NOMO-1 treated with dmso at 0.1 percent for 144 hours (cell line): Measurements from ENCODE around the gene ZEB2.

ENCODE experiments used
- DNase-seq: peaks from one replicate; lab custom pipeline; 2025; ENCODE audit not compliant: unreplicated experiment; lab: John Stamatoyannopoulos, UW

The ZEB2 gene

DNA sequence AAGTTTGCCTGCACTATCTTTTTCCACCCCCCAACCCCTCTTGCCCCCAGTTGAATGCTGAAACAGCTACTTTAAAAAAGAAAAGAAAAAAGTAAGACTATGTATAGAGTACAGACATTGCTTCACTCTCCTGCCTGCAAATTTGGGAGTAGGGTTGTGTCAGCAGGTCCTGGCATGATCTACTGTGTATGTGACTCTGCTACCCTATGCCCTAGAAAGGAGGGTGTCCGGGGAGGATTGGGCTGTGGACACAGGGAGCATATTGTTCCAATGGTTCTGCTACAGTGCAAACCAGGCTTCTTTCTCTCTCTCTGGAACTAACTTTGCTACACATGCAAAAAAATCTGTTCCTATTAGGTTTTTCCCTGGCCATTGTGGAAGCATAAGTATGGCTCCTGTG lies 9.9 kb upstream of the ZEB2 start:
- no peak for DNase-seq

DNA sequence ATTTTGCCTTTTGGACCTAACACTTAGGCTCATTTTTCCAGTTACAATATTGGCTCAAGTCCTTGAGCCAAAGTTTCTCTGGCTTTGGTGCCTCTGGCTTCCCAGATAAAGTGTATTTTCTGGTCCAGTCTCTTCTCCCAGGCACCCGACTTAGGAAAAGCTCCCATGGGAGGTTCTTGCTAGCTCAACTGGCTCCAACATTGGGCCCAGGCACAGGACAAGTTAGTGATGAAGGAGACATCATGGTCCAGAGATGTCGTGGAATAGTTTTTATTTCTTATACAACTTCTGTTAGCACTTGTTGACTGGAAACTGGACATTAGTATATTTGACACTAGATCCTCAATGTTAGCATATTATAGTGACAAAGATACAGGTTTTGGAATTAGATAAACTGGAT lies 8.2 kb upstream of the ZEB2 start:
- DNase-seq: no peak

DNA sequence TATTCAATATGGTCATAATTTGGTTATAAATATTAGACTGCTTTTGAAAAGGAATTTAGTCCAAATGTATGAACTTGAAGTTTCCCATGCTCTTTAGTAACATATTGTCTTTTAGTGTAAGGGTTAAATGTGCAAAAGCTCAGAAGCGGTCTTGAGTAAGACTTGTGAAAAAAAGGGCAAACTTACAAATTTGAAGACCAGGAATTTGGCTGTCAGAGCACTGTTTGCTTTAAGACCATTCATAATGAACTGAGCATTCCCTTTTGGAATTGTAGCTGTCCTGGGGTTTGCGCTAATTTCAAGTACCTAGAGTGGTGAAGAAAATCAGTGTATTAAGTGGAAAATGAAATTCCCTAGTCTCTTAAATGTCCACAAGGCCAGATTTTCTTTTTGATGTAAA lies 6.9 kb upstream of the ZEB2 start:
- no peak for DNase-seq

DNA sequence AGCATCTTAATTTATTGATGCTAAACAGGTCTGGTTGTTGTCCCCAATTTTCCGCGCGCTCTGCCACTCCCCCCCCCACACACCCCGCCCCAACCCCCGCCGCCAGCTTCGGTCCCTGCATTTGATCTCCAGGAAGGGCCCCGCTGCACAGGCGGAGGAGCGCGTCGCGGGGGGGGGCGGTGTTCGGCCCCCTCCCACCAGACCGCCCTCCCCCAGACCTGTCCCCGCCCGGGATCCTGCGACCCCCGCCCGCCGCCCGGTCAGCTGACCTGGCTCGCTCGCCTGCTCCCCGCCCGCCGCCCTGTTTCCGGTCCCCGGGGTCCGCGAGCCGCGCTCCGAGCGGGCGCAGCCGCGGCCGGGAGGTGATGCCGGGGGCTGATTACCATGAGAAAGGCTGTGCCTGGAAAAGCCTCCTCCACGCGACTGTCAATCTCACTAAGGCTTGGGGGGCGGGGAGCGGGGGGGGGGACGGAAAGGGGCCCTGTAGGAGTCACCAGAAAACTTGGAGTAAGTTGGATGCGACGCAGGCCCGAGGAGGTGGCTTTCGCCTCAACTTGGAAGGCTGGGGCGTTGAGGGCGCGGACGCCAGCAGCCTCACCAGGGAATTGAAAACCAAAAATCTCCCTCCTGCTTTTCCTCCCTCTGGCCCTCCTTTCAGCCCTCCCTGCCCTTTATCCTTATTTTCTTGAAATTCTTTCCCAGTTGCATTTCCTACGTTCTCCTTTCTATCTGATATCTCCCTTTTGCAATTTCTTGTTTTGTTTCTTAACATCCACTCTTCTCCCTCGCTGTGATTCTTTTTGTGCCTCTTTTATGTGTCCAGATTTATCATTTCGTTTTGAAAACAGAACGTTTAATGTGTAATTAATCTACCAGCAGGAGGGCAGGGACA lies 4.4 kb upstream of the ZEB2 start:
- DNase-seq: peak; percentile 45

DNA sequence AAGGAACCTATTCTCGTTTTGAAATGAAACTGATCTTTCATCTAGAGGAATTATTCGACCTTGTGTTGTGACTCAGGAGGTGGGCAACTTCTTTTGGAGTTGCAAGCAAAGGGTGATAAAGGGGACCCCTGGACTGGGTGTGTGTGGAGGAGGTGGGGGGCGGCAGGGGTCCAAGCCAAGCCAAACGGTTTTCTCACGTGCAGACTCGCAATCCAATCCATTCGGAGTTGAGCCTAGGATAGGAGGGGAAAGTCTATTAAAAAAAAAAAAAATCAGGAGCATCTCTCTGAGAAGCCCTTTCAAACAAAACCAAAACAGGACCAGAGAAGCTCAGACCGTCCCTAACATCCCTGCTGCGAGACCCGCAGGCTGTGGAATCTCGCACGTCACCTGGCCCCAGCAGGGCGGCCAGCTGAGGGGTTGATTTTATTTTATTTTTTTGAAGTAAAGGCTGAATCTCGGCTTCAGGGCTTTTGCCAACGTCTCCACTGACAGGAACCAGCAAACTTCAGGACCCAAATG lies 3.7 kb upstream of the ZEB2 start:
- no peak for DNase-seq

DNA sequence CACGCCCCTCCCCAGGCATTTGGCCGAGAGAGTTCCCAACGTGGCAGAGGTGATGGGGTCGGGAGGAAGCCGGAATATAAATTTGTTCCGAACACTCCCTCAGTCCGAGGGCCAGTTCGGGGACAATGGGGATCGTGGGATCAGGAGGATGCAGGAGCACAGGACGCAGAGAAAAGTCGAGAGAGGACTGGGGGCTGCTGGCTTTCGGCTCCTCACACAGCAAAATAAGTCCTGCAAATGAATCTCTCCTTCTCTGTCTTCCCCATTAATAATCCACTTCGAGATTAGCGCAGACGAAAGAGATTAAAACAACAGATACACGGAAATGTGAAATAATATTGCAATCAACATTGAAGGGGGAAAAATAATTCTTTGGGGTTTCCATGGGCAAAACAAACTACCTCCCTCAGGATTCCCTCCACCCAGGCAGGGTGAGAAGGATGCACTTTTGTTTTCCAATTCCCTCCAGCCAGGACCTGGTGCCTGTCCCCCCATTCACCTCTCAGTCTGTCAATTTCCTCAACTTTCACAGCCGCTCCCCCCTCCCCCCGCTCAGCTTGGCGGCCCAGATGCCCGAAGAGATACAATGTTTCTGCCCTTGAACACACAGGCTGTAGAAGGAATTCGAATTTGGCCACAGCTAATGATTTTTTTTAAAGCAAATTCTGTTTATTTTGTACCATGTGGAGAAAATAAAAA lies 3.1 kb upstream of the ZEB2 start:
- DNase-seq: peak; percentile 57

DNA sequence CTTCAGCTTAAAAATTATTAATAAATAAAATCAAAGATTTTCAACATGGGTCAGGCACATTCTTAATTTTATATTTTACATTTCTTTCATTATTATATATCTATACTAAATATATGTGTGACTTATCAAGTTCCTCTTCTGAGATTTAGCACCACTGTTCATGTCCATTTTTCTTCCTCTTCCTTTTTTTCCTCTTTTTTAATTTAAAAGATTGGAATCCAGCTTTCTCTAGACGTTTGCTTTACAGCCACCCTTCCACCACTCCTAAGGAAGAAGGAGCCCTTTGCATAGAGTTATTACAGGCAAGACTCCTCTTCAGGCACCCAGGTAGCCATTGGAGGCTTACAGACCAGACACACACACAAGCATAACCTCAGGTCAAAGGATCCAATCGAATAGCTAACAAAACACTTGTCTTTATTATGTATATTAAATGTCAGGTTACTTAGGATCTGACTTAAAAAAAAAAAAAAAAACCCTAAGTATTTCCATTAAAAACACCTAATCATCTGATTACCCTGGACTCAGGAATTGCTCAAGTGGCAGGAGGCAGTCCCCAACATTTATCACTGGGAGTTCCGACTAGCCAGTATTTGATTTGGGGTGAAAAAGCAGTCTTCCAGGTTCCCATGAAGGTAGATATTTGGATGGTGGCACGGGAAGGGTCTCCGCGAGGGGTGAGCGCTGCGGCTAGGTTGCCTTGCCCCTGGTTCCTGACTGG lies 2.4 kb upstream of the ZEB2 start:
- no peak for DNase-seq

DNA sequence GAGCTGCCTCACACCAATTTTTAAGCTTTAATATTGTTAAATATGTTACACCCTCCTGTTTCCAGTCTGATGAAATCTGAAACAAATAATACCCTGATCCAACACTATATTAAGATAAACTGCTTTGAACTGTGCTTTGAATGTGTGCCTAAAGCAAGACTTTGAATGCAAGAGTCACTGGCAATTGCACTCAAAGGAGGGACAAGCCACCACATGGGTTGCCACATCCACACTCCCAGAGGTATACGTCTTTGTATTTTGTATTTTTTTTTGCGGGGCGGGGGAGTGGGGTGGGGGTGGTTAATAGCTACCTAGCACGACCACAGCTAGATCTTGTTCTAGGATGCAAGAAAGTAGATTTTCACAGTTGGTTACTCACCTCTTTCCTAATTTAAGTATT lies 1.8 kb upstream of the ZEB2 start:
- peak; percentile 36 for DNase-seq

DNA sequence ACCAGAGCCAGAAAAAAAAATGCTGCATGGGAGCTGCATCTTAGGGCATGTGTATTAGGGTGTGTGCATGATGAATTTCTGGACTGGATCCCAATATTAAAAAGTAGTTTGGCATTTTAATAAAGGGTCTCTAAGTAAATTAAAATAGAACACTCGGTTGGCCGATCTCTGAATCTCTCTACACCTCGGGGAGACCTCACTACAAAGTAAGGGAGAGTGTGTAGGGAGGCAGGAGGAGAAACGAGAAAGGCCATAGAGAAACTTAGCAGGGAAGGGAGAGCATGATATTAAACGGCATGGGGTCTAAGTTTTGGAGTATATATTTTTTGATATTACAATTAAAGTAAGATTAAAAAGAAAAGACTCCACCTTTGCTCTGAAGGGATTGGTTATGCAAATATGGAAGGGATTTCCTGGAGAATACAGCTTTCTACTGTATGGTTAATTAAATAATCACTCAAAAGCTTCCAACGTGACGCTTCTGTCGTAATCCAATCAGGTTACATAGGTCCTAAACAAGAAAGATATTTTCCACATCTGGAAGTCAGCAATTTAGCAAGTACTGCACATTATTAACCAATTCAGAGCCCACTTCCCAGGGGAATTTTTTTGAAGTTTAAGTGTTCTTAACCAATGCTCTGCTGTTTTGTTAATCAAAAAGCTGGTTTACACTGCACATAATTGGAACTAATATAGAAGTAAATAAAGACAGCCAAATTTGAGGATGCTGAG lies 1.0 kb upstream of the ZEB2 start:
- no peak for DNase-seq

DNA sequence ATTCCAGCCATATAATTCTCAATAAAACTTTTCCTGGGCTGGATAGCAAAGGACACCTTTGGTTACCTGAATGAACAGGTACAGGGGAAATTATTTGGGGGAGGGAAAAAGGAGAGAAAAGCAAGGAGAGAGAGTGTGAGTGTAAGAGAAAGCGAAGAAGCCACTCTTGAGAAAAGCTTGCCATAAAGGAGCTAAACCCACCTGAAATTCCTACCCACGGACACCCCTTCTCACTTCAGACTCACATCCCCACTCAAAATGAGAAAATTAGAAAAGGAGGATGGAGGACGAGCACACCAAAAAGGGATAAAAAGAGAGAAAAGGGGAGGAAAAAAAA lies 354 bp downstream of the ZEB2 start:
- no peak for DNase-seq

DNA sequence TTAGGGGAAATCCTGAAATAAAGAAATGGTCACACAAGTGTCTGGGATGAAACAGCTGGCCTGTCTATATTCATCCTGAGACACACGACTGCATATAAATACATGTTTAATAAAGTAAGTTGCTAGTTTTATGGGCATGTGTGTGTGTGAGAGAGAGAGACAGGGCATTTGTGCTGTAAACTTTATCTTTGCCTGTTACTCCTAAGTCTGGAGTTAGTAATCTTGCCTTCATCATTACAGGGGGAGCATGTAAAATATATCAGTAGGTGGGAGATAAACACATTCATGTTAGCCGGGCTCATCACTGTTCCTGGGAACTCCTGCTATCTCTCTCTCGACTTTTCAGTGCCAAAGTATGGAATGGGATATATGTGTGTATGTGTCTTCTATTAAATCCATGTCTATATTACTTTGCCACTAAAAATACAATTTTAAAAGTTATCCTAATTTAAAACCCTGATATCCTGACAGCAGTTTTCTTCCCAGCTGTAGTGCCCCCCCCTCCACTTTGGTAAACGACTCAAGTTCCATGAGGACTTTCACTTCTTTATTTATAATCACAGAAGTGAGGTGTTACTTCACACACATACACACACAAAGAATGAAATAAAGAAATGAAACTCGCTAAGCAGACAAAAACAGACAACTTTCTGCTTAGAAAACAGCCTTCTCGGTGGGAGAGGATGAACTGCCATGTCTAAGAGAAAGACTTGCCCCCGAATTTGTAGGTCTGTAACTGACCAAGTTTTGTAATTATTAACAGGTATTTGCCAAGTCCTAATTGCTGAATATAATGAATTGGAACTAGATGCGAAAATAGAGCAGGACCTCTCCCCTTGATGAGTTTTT lies 947 bp downstream of the ZEB2 start:
- peak; percentile 83 for DNase-seq

DNA sequence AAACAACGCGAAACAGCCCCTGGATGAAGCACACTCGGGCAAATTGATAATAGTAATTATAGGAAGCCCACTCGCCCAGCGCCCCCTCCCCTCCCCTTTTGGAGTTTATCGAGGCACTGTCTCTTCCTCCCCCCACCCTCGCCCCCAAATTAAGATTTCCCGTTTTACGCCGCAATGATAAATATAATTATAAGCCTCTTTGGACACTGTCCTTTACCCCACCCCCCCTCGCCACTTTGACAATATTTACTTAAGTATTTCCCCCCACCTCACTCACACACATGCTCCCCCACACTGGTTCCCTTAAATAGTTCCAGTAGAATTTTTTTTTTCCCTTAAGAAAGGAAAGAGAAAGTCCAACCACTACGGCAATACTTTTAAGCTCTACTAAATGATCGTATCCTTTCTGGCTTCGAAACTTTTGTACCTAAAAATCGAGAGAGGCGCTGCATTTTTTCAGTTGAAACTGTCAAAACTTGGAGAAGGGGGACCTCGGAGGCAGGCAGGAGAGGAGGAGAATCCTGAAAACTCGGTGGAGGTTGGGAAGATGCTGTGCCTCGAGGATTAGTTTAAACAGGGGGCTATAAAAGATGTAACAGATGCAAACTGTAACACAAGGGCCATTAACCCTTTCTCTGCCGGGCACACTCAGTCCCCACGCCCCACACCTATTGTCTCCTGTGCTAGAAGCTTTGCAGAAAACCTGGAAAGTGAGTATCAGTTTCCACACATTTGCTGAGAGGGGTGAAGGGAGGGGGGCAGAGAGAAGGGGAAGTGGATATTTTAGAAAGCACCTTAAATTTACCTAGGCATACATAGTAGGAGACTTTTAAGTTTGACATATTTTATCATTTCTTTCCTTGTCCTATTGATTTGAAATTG lies 1.8 kb downstream of the ZEB2 start:
- no peak for DNase-seq

DNA sequence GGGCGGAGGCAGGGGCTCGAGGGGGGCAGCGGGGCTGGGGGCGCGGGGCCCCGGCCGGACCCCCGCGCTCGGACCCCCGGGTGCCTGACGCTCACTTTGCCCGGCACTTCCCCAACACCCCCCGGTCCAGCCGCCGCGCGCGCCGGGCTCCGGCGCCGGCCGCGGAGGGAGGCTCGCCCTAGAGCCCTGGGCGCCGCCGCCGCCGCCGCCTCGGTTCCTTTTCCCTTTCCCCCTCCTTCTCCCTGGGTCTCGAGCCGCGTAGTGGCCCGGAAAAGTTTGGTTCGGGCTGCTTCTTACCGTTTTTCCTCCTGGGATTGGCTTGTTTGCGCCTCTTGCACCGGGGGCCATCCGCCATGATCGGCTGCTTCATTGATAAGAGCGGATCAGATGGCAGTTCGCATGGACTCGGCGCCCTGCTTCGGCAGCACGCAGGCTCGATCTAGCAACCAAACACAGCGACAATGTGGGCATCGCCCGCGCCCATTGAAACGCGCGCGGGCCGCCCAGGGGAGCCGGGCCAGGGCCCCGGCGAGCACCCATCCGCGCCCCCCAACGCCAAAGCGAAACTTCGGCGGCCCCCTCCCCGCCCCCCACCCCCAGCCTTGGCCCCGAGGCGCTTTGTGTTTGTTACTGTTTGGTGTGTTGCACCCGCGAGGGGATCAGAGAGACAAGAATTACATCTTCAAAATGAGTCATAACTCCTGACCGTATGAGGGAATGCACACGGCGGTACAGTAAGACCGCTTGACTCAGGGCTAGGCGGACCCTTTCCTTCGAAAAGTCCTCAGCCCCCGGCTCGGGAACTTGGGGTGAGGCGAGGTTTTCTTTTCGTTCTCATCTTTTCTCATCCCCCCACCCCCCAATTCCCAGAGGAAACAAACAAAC lies 2.7 kb downstream of the ZEB2 start:
- DNase-seq: no peak

DNA sequence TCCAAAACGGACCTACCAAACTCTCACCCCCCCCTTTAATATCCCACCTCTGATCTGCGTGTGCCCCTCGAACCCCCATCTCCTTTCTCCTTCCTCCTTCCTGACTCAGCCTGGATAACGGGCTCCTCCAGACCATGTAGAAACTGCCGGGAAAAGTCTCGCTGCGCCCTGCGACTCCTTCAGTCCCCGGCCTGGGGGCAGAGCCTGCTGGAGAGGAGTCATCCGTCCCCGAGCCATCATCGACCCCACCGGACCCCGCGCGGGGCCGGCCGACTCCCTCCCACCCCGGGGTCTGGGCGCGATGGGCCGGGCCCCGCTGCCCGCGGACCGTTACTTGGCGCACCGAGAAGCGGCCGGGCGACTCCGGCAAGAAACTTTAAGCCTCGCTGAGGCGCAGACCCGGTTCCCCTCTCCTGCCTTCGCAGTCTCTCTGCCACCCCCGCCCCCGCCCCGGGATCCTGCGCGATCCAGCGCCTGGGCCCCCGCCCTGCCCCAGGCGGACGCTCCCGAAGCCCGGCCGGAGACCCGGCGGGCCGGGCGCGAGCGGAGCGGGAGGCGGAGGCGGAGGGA lies 3.4 kb downstream of the ZEB2 start:
- no peak for DNase-seq

DNA sequence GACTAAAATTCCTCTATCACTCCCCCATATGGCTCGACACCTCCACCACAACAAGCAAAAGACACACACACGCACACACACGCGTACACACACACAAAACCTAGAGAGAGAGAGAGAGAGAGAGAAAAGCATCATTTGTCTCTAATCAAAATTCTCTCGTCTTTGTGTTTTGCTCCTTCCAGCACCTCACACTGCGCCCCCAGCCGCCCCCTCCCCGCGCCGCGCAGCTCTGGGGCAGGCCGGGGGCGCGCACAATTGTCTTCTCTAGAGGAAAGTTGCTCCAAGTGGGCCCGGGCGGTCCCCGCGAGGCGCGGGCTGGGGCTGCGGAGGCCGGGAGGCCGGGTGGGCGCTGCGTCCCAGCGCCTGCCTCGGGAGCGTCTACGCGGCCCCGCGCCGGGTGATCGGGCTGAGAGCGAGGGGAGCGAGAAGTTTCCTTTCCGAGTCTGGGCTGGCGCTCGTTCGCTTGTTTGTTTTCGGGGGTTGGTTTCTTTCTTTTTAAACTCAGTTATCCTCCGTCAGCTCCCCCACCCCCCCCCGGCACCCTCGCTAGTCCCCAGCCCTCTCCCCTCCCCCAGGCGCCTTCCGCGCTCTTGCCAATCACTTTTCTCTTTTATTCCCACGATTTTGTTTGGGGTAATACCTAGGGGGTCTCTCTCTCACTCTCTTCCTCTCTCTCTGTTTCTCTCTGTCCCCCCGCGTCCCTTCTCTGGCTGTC lies 4.1 kb downstream of the ZEB2 start:
- DNase-seq: peak; percentile 42

DNA sequence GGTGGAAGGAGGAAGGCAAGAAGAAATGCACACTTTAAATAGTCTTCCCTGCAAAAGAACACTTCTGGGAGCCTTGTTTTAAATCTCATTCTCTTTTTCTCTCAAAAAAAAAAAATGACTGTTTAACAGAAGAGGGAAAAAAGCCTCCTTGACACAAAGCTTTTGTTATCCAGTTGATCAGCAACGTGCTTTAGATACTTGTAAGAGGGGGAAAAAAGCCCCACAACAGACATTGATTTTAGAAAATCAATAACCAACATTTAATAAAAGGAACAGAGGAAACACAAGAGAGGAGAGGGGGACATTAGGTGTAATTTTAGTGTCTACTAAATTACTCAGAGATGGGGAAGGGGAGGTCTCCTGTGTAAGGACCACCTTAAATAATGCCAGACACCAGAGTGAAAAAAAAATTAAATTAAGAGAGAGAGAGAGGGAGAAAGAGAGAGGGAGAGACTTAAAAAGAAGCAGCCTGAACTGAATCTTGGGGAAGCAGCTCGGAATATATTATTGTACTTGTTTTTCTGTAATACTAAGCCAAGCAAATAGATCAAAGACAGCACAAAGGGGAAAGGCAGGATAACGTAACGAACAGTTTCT lies 4.7 kb downstream of the ZEB2 start:
- DNase-seq: no peak

DNA sequence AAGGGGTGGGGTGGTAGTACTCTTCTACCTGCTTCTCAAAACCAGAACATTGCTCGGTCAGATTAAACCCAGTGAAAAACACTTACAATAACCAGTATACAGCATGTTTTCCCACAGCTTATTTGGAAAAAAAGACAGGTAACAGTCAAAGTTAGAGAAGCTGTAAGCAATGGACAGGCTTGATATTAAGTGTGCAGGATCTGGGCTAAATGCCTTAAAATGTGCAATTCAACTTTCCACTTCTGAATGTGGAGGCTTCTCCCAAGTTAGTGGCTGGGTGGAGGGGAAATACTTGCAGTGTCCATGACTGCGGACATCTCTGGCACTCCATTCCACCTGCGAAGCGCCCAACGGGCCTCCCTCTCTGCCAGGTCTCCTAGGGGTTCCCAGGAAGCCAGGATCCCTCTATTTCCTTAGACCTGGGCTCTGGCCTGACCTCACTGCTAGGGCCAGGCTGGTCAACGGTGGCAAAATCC lies 5.3 kb downstream of the ZEB2 start:
- no peak for DNase-seq
